IMR-90 (cell line): ENCODE results near the gene CTCFL. TPM values are rescaled to one million over a fixed set of nuclear protein-coding genes. Genes with fewer than 3 reads are reported as not detected.

Experiments used
- ATAC-seq: fragments of 200-7000 bp; cut with Tn5 transposase; 2 replicates; pipeline ENCODE4 v1.9.1; 2020; ENCODE audit warnings: low read depth, mild to moderate bottlenecking, moderate library complexity
- BruUV-seq: library from RNA; stranded (reverse); fragments of 400-500 nt; replicated peaks from 2 replicates; lab custom pipeline; 2021; lab: Mats Ljungman, UMichigan
- CTCF ChIA-PET: fragments of 300-600 bp; formaldehyde crosslinking; extraction: SDS; loops from one replicate; lab custom pipeline; 2021; ENCODE audit warnings: antibody characterized with exemption; lab: Yijun Ruan, JAX
- POLR2A ChIA-PET: fragments of 300-600 bp; sonication (Branson Sonifier 250); formaldehyde crosslinking; loops from one replicate; lab custom pipeline; 2022; ENCODE audit warnings: antibody characterized with exemption; ENCODE audit not compliant: unreplicated experiment; lab: Charles Lee
- DNase-seq: peaks from one replicate; pipeline ENCODE4 v3.0.0; 2013
- H2AFZ ChIP-seq: replicated peaks from 2 replicates; pipeline ENCODE3; 2013; ENCODE audit warnings: low read length, mild to moderate bottlenecking; ENCODE audit not compliant: poor library complexity
- H2AK5ac ChIP-seq: 2 replicates; pipeline ENCODE4 v1.6.1; 2013; ENCODE audit warnings: low read depth, low read length, inconsistent platforms
- H2AK9ac ChIP-seq: replicated peaks from 2 replicates; pipeline ENCODE3; 2013; ENCODE audit warnings: mild to moderate bottlenecking, low read depth, low read length, moderate library complexity; ENCODE audit not compliant: poor library complexity
- H2BK120ac ChIP-seq: 2 replicates; pipeline ENCODE4 v1.6.1; 2013; ENCODE audit warnings: low read depth, low read length, inconsistent platforms
- H2BK15ac ChIP-seq: 3 replicates; pipeline ENCODE4 v1.6.1; 2013; ENCODE audit warnings: low read depth, low read length, inconsistent platforms
- H2BK20ac ChIP-seq: 2 replicates; pipeline ENCODE4 v1.6.1; 2013; ENCODE audit warnings: low read depth, mild to moderate bottlenecking, inconsistent platforms, low read length, moderate library complexity
- H2BK5ac ChIP-seq: 2 replicates; pipeline ENCODE4 v1.6.1; 2013; ENCODE audit warnings: mild to moderate bottlenecking, low read depth, low read length, inconsistent platforms; ENCODE audit not compliant: poor library complexity, severe bottlenecking
- H3K14ac ChIP-seq: replicated peaks from 2 replicates; pipeline ENCODE4 v1.6.1; 2013; ENCODE audit warnings: low read depth, low read length, inconsistent platforms
- H3K18ac ChIP-seq: 2 replicates; pipeline ENCODE4 v1.6.1; 2013; ENCODE audit warnings: low read depth, low read length, control low read depth
- H3K23ac ChIP-seq: 2 replicates; pipeline ENCODE4 v1.6.1; 2013; ENCODE audit warnings: low read depth, low read length, inconsistent platforms
- H3K27ac ChIP-seq: 2 replicates; pipeline ENCODE4 v1.5.1; 2013; ENCODE audit warnings: mild to moderate bottlenecking, control low read depth, low read length; ENCODE audit not compliant: insufficient read depth
- H3K27me3 ChIP-seq: 2 replicates; pipeline ENCODE4 v1.6.1; 2013; ENCODE audit warnings: low read length; ENCODE audit not compliant: control insufficient read depth, insufficient read depth
- H3K36me3 ChIP-seq: 2 replicates; pipeline ENCODE4 v1.6.1; 2013; ENCODE audit warnings: low read length, mixed read lengths; ENCODE audit not compliant: control insufficient read depth, insufficient read depth
- H3K4ac ChIP-seq: 2 replicates; pipeline ENCODE4 v1.6.1; 2013; ENCODE audit warnings: low read depth, low read length, inconsistent platforms
- H3K4me1 ChIP-seq: 2 replicates; pipeline ENCODE4 v1.6.1; 2013; ENCODE audit warnings: low read length, mixed read lengths; ENCODE audit not compliant: control insufficient read depth, insufficient read depth
- H3K4me2 ChIP-seq: 2 replicates; pipeline ENCODE4 v1.6.1; 2013; ENCODE audit warnings: low read depth, mild to moderate bottlenecking, control low read depth, low read length, moderate library complexity
- H3K4me3 ChIP-seq: 2 replicates; pipeline ENCODE4 v1.5.1; 2013; ENCODE audit warnings: low read depth, mild to moderate bottlenecking, control low read depth, low read length, moderate library complexity; ENCODE audit not compliant: insufficient read depth
- H3K56ac ChIP-seq: 2 replicates; pipeline ENCODE4 v1.6.1; 2013; ENCODE audit warnings: low read length, inconsistent platforms; ENCODE audit not compliant: insufficient read depth; ENCODE audit errors: extremely low read depth
- H3K79me1 ChIP-seq, 2 experiments: 2 replicates each; pipeline ENCODE4 v1.6.1; 2013; ENCODE audit warnings: low read length in 2 of 2, inconsistent platforms in 1 of 2, low read depth in 1 of 2
- H3K9ac ChIP-seq: 2 replicates; pipeline ENCODE4 v1.6.1; 2013; ENCODE audit warnings: low read depth, low read length, control low read depth
- H3K9me1 ChIP-seq: 2 replicates; pipeline ENCODE4 v1.6.1; 2013; ENCODE audit warnings: low read length, inconsistent platforms; ENCODE audit not compliant: insufficient read depth
- H3K9me3 ChIP-seq: 2 replicates; pipeline ENCODE4 v1.6.1; 2013; ENCODE audit warnings: low read length; ENCODE audit not compliant: control insufficient read depth, insufficient read depth
- H4K20me1 ChIP-seq: 2 replicates; pipeline ENCODE4 v1.6.1; 2013; ENCODE audit warnings: low read length, inconsistent platforms; ENCODE audit not compliant: insufficient read depth
- H4K5ac ChIP-seq: 2 replicates; pipeline ENCODE4 v1.6.1; 2013; ENCODE audit warnings: mild to moderate bottlenecking, low read depth, low read length, control low read depth
- H4K8ac ChIP-seq, 2 experiments: 2 replicates each; pipeline ENCODE4 v1.6.1; 2013; ENCODE audit warnings: low read depth in 2 of 2, low read length in 2 of 2, control low read depth in 1 of 2, inconsistent platforms in 1 of 2
- H4K91ac ChIP-seq: 2 replicates; pipeline ENCODE4 v1.6.1; 2013; ENCODE audit warnings: low read depth, low read length, inconsistent platforms; ENCODE audit not compliant: insufficient read depth
- CEBPB ChIP-seq: IDR thresholded peaks from 2 replicates; pipeline ENCODE4 v1.6.1; 2012; ENCODE audit warnings: low read depth, low read length, improper control_type of control experiment
- WGBS, 2 experiments: methylation state at CpG; one replicate each; pipeline versions ENCODE4 v1.1.5 to v1.1.7; 2013; ENCODE audit warnings: missing lambda C conversion rate in 2 of 2; ENCODE audit not compliant: insufficient read length in 1 of 2; ENCODE audit errors: extremely low coverage in 2 of 2; 5-methylcytosine and 5-hydroxymethylcytosine counted together
- dilution Hi-C: fragments of 300-500 bp; cut with HindIII; formaldehyde crosslinking; loops from one replicate; pipeline ENCODE4 v1.14.3; 2018; ENCODE audit warnings: low sequenced_read_pairs; ENCODE audit not compliant: unreplicated experiment
- in situ Hi-C: fragments of 300-500 bp; cut with MboI; formaldehyde crosslinking; loops from 3 replicates; pipeline ENCODE4 v1.14.3; 2019; ENCODE audit warnings: low sequenced_read_pairs, inconsistent platforms, mixed read lengths
- intact Hi-C: fragments of 100-400 bp; cut with micrococcal nuclease; formaldehyde crosslinking; loops from 2 replicates; pipeline ENCODE4 v1.10.0; 2022
- polyA plus RNA-seq, 3 experiments: library from polyadenylated mRNA; depleted of rRNA; stranded (reverse); fragments of >200 nt; gene quantifications; 2 replicates each; pipeline ENCODE4 v1.2.3, GENCODE V29; 2012; ENCODE audit warnings: low replicate concordance in 1 of 3
- total RNA-seq: library from RNA; depleted of rRNA; stranded (reverse); fragments of >200 nt; gene quantifications from 2 replicates; pipeline ENCODE4 v1.2.3, GENCODE V29; 2012
- TF ChIP-seq, protein P1 (sequence below): conservative IDR thresholded peaks from 2 replicates; pipeline ENCODE4 v1.5.1; 2012; ENCODE audit warnings: mild to moderate bottlenecking, low read depth, low read length, improper control_type of control experiment

CTCFL gene
- total and polyA plus RNA-seq, 2 of the 4 experiments (the other 2 are of a cell fraction), result not detected

DNA sequence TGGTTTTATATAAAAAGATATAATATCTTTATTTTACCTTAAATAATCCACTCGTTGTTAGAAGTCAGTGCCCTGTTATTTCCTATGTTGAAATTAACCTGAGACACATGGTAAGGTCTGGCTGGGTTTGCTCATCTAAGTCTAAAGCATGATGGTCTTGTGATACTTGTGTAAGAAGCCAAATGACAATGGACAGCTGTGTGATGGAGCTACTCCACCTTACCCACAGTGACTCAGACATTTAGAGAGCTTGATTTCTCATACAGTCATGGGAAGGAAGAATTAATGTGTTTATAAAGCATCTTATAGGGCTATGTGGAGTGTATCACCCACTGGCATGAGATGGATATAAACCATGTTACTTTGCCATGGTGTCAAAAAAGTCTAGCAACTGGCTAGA is 11.7 kb downstream of the CTCFL start:
- no peak overlapping the region for H4K91ac ChIP-seq
- H3K27ac ChIP-seq, result no peak overlapping the region
- H3K4me2 ChIP-seq, result no peak overlapping the region
- no peak overlapping the region for H3K56ac ChIP-seq
- H2BK120ac ChIP-seq, result no peak overlapping the region
- no peak overlapping the region for H3K23ac ChIP-seq
- no TSS peak for BruUV-seq
- H3K36me3 ChIP-seq, result no peaks in the 10 kb centered on the region
- WGBS, 2 experiments, result no CpG with 5 or more reads among the region's 1 CpG
- no peaks in the 10 kb centered on the region for H3K79me1 ChIP-seq
- no peak overlapping the region for H3K4ac ChIP-seq
- no peaks in the 10 kb centered on the region for H3K9me1 ChIP-seq
- H2BK20ac ChIP-seq, result no peak overlapping the region
- intact Hi-C loops (no loop called here), dilution Hi-C loops (no loop called here), in situ Hi-C loops (loop anchor here (5.0 kb wide), 2 partner anchors 79 to 699 kb away; no protein-coding TSS in a partner anchor)
- TF ChIP-seq CEBPB, result no peak
- TF ChIP-seq, protein P1, sequence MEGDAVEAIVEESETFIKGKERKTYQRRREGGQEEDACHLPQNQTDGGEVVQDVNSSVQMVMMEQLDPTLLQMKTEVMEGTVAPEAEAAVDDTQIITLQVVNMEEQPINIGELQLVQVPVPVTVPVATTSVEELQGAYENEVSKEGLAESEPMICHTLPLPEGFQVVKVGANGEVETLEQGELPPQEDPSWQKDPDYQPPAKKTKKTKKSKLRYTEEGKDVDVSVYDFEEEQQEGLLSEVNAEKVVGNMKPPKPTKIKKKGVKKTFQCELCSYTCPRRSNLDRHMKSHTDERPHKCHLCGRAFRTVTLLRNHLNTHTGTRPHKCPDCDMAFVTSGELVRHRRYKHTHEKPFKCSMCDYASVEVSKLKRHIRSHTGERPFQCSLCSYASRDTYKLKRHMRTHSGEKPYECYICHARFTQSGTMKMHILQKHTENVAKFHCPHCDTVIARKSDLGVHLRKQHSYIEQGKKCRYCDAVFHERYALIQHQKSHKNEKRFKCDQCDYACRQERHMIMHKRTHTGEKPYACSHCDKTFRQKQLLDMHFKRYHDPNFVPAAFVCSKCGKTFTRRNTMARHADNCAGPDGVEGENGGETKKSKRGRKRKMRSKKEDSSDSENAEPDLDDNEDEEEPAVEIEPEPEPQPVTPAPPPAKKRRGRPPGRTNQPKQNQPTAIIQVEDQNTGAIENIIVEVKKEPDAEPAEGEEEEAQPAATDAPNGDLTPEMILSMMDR, result no peak
- H4K20me1 ChIP-seq, result no peaks in the 10 kb centered on the region
- H3K27me3 ChIP-seq, result peaks cover 15% of the 10 kb centered on the region
- no peak overlapping the region for H4K5ac ChIP-seq
- no peak overlapping the region for H3K4me3 ChIP-seq
- H2BK5ac ChIP-seq, result no peak overlapping the region
- DNase-seq (peak; percentile 49), ATAC-seq (peak; percentile 48; the same call in 1 of the 2 replicates)
- H4K8ac ChIP-seq, result no peak overlapping the region
- H3K18ac ChIP-seq, result no peak overlapping the region
- H2AK5ac ChIP-seq, result no peak overlapping the region
- H3K4me1 ChIP-seq, result no peaks in the 10 kb centered on the region
- no peak overlapping the region for H3K14ac ChIP-seq
- POLR2A ChIA-PET, result no interaction called here
- no peak overlapping the region for H2BK15ac ChIP-seq
- H3K9me3 ChIP-seq, result no peaks in the 10 kb centered on the region
- CTCF ChIA-PET, result interaction anchor here (0.6 kb wide), 1 partner anchor 82 kb away, joined by 4 read pairs; no protein-coding TSS in a partner anchor
- H3K9ac ChIP-seq, result no peak overlapping the region
- H2AK9ac ChIP-seq, result no peak overlapping the region
- H2AFZ ChIP-seq, result no peak overlapping the region
